ENCODE data around the gene DTNA. TPM values are rescaled to one million over a fixed set of nuclear protein-coding genes. Genes with fewer than 3 reads are reported as not detected.
A peak's percentile ranks its signal among the peaks of the same experiment; 100 is the strongest.

Gene DTNA
- total RNA-seq, 4 donors from 2014 or later, result 110 to 254 (median 204) TPM

- no peaks in the 10 kb centered on the region for H3K9me3 ChIP-seq
- H3K4me3 ChIP-seq, result no peak overlapping the region
- H3K27ac ChIP-seq, result peak overlapping the region in 3 of 4 donors; percentile 16 to 61 (median 42)
- no peak for TF ChIP-seq EP300 (IDR thresholded peaks at IDR 0.05)
- H3K4me1 ChIP-seq, result peaks cover 9 to 66% (median 14%) of the 10 kb centered on the region in 3 donors
- peaks cover 0 to 6% of the 10 kb centered on the region in 2 donors for H3K36me3 ChIP-seq
- ATAC-seq, result no peak
- no peaks in the 10 kb centered on the region for H3K27me3 ChIP-seq
- 84 to 100% methylated on average over 1 to 2 of the region's 2 CpGs for WGBS, 2 donors (ENCODE audit: low coverage in 1 of 2)
These were observed 97.2 kb downstream of the DTNA start for GRCh38 chr18:34807106-34807796.

DNA sequence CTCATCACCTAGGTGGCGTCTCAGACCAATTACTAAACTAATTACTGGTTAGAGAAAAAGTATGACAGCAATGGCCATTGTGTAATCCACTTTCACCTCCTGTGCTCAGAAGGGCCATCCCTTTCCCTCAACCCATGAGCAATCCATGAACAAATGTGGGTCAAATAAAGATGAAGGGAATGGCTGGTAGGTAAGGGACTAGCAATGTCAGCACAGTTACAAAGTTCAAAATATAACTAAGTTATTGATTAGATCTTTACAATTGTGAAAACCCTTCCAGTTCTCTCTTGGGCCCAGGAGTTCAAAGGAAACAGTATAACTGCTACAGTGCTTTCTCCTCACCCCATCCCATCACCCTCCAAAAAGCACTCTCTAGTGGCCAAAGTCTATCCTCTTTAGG is 98.3 kb downstream of the DTNA start:
- Histone ChIP-seq H3K27me3 (no peaks in the 10 kb centered on the region), H3K36me3 (peaks cover 0 to 17% of the 10 kb centered on the region in 2 donors), H3K4me1 (peaks cover 9 to 54% (median 14%) of the 10 kb centered on the region in 3 donors), H3K4me3 (no peak overlapping the region), H3K27ac (peak overlapping the region in 2 of 4 donors; percentile 16 to 44), H3K9me3 (no peaks in the 10 kb centered on the region)
- WGBS, 2 donors (ENCODE audit: low coverage in 1 of 2), result 100% methylated on average over 1 of the region's 1 CpG
- TF ChIP-seq EP300 (IDR thresholded peaks at IDR 0.05) (no peak), POLR2AphosphoS5 (IDR thresholded peaks at IDR 0.05) (no peak), POLR2A (IDR thresholded peaks at IDR 0.05) (no peak)
- TF ChIP-seq, protein P1, sequence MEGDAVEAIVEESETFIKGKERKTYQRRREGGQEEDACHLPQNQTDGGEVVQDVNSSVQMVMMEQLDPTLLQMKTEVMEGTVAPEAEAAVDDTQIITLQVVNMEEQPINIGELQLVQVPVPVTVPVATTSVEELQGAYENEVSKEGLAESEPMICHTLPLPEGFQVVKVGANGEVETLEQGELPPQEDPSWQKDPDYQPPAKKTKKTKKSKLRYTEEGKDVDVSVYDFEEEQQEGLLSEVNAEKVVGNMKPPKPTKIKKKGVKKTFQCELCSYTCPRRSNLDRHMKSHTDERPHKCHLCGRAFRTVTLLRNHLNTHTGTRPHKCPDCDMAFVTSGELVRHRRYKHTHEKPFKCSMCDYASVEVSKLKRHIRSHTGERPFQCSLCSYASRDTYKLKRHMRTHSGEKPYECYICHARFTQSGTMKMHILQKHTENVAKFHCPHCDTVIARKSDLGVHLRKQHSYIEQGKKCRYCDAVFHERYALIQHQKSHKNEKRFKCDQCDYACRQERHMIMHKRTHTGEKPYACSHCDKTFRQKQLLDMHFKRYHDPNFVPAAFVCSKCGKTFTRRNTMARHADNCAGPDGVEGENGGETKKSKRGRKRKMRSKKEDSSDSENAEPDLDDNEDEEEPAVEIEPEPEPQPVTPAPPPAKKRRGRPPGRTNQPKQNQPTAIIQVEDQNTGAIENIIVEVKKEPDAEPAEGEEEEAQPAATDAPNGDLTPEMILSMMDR (IDR thresholded peaks at IDR 0.05), result no peak
- no peak for ATAC-seq

DNA sequence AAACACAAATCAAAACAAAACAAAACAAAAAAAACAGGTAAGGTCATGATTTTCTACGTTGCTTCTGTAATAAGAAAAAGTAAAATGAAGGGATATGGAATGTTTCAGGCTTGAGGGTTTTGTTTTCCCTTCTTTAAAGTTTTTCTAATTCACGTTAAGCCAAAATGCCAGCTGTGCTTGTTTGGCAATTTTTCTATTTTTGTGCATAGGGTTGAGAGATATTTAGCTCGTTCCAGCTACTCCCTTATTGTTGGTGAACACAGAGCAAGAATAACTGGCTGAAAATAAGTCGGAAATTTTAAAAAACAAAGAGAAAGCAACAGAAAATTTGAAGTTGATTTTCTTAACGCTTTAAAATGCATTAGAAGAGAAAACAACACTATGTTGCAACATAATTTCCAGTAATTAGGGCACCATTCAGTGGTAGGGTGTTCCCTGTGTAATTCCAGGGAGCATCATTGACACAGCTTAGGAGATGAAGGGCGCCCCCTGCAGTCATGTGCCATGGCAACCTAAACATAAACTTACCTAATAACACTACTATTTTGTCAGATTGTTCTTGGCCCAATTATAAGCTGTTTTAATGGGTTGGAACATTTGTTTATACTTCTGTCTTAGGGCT is 99.5 kb downstream of the DTNA start:
- Histone ChIP-seq H3K4me1 (peaks cover 9 to 44% (median 14%) of the 10 kb centered on the region in 3 donors), H3K9me3 (no peaks in the 10 kb centered on the region), H3K4me3 (no peak overlapping the region), H3K36me3 (peaks cover 0 to 19% of the 10 kb centered on the region in 2 donors), H3K27ac (peak overlapping the region in 3 of 4 donors; percentile 3 to 33 (median 6)), H3K27me3 (no peaks in the 10 kb centered on the region)
- WGBS, 2 donors (ENCODE audit: low coverage in 1 of 2), result 43 to 64% methylated on average over 5 to 6 of the region's 6 CpGs
- TF ChIP-seq POLR2AphosphoS5 (IDR thresholded peaks at IDR 0.05) (peak; percentile 37), POLR2A (IDR thresholded peaks at IDR 0.05) (no peak), EP300 (IDR thresholded peaks at IDR 0.05) (no peak)
- TF ChIP-seq, protein P1 (IDR thresholded peaks at IDR 0.05), result peak; percentile 19 to 49 (median 35)
- ATAC-seq, result peak; percentile 71

GRCh38 chr18:34816183-34816582 is 106.1 kb downstream of the DTNA start:
- ATAC-seq, result no peak
- Histone ChIP-seq H3K36me3 (peaks cover 0 to 37% of the 10 kb centered on the region in 2 donors), H3K27me3 (no peaks in the 10 kb centered on the region), H3K4me3 (no peak overlapping the region), H3K27ac (no peak overlapping the region), H3K4me1 (peaks cover 0 to 6% (median 0%) of the 10 kb centered on the region in 3 donors), H3K9me3 (no peaks in the 10 kb centered on the region)
- 83 to 90% methylated on average over 6 of the region's 6 CpGs for WGBS, 2 donors (ENCODE audit: low coverage in 1 of 2)
- TF ChIP-seq POLR2AphosphoS5 (IDR thresholded peaks at IDR 0.05) (no peak), POLR2A (IDR thresholded peaks at IDR 0.05) (no peak), EP300 (IDR thresholded peaks at IDR 0.05) (no peak)
- TF ChIP-seq, protein P1 (IDR thresholded peaks at IDR 0.05), result no peak

DNA sequence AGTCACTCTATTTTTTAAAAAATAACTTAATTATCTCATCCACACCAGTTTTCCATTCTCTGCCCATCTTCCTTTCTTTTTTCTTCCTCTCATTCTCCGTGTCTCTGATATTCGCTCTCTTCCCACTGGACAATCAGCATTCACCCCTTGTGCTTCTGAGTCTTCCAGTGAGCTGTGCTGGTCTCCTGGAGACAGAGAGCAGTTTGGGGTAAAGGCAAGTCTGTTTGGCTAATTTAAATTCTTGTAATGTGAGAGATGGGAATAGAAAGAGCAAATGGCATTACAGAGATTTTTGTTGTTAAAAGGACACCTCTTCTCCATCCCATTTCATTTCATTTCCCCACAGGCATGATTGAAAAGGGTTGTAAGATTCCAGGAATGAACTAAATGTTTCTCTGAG is 107.5 kb downstream of the DTNA start:
- Histone ChIP-seq H3K4me3 (no peak overlapping the region), H3K27ac (no peak overlapping the region), H3K36me3 (peaks cover 0 to 32% of the 10 kb centered on the region in 2 donors), H3K4me1 (peaks cover 0 to 20% (median 0%) of the 10 kb centered on the region in 3 donors), H3K27me3 (no peaks in the 10 kb centered on the region), H3K9me3 (no peaks in the 10 kb centered on the region)
- no peak for ATAC-seq
- 62 to 100% methylated on average over 2 of the region's 2 CpGs for WGBS, 2 donors (ENCODE audit: low coverage in 1 of 2)
- TF ChIP-seq, protein P1 (IDR thresholded peaks at IDR 0.05), result no peak
- TF ChIP-seq POLR2AphosphoS5 (IDR thresholded peaks at IDR 0.05) (no peak), EP300 (IDR thresholded peaks at IDR 0.05) (no peak), POLR2A (IDR thresholded peaks at IDR 0.05) (no peak)

All from gastroesophageal sphincter (tissue), 4 donors.